SH-SY5Y (cell line): ENCODE measurements around the gene SENP5.

Experiments used
- GATA2 ChIP-seq: IDR thresholded peaks from 2 replicates; pipeline ENCODE4 v1.6.1; 2011; ENCODE audit warnings: mild to moderate bottlenecking, low read depth, low read length
- GATA3 ChIP-seq: IDR thresholded peaks from 2 replicates; pipeline ENCODE4 v1.6.1; 2011; ENCODE audit warnings: low read depth, mild to moderate bottlenecking, low read length, moderate library complexity

- TF ChIP-seq GATA3 (no peak), GATA2 (no peak)
Observed at GRCh38 chr3:196969660-196970546, 102.2 kb downstream of the SENP5 start.
